NCI-H748 (cell line): Measurements from ENCODE around the gene RNASEH2B.

Source experiments
- DNase-seq: peaks from one replicate; lab custom pipeline; 2025; ENCODE audit not compliant: unreplicated experiment; lab: John Stamatoyannopoulos, UW

The RNASEH2B gene

DNA sequence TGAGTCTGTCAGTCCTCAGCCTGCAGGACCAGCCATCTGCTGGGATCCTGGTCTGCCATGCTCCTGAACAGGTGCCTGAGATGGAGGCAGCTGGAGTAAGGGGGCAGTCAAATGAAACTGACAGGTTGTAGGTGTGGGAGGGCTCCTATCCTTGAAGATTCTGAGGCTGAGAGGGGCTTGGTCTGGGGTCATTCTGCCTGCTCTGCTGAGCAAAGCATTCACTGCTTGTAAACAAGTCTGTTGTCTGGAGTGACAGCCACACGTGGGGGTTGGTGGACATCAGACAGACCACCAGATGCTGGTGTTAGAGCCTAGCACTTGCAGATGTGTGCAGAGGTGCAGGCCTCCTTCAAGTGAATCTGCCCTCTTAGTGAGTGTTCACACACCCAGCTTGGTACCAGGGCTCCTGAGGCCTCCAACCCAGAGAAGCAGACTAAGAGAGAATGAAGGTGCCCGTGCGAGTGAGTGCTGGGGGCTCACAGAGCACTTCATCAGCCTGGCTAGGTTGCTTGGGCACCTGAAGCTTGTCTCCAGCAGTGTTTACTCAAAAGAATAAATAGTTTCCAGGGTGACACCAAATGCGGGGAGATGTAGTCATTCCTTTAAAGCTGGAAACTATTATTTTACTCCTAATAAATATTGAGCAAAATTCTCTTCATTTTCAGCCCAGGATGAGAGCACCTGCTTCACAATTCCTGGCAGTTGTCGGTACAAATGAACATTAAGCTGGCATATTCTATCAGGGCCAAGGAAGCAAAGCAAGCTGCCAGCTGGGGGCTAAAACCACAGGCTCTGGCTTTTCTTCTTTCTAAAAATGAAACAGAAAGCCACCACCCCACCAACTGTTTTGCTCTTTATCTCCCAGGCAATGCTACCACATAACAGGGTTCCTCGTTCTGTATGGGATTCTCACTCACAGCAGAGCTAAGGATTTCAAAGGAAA is 82.3 kb downstream of the RNASEH2B start:
- DNase-seq = peak; percentile 15

DNA sequence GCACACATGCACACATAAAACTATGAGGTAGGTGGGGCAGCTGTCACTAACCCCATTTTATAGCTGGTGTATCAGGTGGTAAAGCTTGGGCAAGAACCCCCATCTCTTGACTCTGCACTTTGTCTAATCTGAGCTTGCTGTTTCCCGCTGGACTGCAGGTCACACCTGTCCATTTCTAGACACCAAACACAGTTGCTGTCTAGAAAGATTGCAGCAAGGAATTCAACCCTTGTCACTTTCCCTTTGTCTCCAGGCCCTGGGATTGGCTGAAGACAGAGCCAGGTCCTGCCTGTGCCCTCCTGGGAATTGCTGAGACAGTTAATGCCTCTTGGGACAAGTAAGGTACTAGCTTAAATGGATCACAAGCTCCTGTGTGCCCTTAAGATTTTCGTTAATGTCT is 83.8 kb downstream of the RNASEH2B start:
- DNase-seq = no peak

DNA sequence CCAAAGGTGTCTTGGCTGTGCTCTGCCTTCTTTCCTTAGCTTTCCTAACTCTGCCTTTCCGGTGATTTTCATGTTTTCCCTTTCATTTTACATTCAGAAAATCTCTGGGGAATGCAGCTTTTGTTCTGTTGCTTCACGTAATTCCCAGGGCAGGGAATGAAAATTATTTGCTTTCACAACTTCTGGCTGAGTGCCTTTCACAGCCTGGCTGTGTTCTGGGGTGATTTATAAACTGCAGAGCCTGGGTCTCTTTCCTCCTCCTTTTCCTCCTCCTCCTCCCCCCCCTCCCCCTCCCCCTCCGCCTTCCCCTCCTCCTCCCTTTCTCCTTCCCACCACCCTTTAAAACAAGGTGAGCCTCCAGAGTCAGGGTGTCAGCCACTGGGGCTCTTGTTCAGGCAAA is 84.3 kb downstream of the RNASEH2B start:
- no peak for DNase-seq

DNA sequence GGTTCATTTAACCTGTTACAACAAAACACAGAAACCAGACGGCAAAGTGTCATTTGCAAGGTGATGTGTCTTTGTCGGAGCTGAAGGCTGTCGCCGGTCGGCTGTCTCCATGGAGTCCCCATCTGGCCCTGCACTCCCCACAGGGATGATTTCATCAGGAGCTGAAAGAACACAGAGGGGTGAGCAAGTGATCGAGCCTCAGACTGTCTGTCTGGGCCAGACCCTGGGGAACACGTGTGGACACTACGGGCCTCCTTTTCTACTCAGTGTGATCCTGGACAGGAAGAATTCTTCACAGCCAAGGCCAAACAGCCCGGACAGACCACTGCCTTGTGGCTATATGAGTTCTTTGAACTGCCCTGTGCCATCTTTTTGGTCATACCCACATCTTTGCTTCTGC is 85.1 kb downstream of the RNASEH2B start:
- DNase-seq = no peak

DNA sequence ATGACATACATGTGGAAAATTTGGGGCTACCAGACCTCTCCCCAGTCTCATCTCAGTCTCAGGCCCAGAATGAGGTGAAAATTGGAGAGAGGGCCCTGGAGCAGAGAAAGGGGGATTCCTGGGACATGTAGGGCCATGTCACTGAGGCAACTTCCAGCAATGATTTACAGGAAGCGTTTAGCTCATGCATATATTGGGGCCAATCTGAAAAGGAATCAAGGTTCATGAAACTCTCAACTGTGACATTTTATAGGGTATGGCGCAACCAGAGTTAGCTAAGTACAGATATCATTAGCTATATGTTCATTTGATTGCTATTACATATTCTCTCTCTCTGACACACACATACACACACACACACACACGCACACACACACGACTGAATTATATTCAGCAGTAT is 86.3 kb downstream of the RNASEH2B start:
- DNase-seq = no peak

DNA sequence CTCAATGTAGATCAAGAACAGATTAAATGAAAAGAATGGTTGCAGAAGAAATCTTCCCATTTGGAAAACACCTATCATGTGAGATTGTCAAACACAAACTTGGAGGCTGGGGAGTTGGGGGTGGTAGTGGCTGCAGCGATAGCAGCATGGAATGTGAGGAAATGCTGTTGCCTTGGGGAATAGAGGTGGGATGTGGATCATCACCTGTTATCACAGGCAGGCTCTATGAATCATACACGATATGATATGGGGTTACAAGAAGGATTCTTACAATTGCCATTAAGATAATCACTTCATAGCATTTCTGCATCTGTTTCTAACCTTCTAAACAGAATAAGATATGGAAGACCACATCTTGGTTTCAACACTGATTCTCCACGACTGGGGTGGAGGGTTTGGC is 88.7 kb downstream of the RNASEH2B start:
- DNase-seq = no peak

DNA sequence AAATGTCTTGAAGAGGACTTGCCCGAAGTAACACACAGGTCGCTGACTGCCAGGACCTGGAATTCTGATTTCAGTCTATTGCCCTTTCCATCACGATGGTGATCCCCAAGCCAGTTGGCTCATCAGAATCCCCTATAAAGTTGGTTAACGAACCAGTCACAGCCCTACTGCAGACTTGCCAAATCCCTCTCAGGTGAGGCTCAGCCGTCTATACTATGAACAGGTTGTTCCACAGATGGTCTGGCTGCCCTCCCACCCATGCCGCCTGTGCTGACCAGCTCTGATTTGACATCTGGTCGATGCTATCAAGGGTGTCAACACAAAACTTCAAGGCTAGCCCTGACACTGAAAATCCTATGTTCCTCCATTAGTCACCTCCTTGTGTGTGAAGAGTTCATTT is 90.0 kb downstream of the RNASEH2B start:
- no peak for DNase-seq

DNA sequence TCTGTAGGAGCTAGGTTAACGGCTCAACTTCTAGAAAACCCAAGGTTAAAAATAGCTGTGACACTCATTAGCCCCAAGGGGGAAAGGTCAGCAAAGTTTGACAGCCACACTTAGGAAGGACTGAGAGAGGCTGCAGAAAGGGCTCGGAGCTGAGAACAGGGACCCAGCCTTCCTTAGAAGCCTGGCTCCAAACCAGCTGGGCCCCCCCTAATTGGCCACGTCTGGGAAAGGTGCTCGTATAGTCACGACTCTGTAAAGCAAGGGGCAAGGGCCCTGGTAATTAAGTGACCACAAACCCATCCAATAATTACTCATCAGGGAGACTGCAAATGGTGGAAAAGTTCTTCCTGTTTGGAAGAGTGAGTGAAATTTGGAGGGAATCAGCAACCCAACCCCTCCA is 90.5 kb downstream of the RNASEH2B start:
- DNase-seq = peak; percentile 48

DNA sequence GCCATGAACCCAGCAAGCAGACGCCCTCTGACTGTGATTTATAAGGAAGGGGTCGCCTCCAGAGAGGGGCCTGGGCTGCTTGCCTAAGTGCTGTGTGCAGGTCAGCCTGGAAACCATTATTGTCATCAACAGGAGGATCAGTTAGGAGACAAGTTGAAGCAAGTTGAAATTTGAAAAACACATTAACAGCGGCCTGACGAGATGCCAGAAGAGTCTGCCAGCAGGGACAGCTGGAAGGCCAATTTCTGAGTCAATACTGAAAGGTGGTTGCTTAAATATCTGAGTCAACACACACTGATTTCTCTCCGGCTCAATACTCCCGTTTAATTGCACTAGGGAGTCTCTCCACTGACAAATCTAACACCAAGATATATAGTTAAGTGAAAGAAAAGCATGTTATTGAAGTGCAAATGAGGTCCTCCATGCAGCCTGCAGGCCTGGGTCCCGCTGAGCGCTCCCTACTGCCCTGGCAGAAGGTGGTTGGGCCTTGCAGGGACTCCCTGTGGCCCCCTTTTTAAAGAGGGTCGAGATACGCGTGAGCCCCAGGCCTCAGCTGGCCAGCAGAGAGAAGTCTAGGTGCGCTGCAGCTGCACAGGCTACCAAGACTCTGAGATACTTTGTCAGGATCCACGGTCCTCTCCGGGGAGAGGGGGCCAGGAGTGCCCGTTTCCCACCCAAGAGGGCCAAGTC is 91.1 kb downstream of the RNASEH2B start:
- DNase-seq = peak; percentile 92

DNA sequence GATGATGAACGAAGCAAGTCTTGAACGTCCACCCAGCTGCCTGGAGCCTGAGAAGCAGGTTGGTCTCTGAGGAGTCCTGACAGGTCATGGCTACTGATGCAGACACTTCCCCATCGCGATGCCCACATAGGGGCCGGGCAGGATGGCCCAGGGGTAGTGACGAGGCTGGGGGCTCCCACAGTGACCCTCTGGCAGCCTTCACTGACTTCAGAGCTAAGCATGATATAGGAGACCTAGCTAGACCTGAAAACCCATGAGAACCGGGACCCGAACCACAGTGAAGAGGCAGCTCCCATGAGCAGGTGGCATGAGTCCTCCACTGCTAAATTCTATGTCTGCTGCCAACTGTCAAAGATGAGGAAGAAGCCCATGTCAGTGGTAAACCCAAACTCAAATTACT is 91.7 kb downstream of the RNASEH2B start:
- DNase-seq = no peak

DNA sequence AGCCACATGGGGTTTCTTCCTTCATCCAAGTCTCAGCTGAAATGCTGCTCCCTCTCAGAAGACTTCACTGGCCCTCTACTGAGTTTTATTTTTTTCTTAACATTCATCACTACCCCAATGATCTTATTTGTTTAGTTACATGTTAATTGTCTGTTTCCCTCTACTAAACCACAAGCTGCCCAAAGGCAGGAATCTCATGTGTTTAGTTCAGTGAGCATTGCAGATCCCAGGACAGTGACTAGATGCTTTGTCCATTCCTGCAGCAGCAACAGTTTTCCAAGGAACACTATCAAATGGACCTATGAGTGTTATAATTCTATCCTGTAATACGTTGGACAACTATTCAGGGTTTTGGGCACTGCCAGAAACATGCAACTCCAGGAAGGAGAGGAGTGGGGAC is 93.1 kb downstream of the RNASEH2B start:
- DNase-seq = no peak

DNA sequence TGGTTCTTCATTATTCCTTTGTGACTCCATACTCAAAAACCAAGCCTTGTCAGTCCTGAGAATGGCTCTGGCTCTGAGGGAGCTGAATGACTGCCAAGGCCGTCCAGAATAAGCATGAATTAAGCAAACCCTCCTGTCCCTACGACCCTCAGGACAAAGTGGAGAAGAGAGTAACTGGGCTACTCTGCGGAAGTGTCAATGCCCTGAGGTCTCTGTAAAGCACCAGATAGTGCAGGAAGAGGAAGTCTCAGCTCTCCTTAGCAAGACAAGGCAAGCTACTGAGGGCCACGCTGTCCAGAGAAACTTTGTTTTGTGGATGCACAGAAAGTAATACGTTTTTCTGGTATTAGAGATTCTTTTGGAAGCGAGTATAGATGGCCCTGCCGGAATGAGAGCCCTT is 94.1 kb downstream of the RNASEH2B start:
- DNase-seq = no peak

DNA sequence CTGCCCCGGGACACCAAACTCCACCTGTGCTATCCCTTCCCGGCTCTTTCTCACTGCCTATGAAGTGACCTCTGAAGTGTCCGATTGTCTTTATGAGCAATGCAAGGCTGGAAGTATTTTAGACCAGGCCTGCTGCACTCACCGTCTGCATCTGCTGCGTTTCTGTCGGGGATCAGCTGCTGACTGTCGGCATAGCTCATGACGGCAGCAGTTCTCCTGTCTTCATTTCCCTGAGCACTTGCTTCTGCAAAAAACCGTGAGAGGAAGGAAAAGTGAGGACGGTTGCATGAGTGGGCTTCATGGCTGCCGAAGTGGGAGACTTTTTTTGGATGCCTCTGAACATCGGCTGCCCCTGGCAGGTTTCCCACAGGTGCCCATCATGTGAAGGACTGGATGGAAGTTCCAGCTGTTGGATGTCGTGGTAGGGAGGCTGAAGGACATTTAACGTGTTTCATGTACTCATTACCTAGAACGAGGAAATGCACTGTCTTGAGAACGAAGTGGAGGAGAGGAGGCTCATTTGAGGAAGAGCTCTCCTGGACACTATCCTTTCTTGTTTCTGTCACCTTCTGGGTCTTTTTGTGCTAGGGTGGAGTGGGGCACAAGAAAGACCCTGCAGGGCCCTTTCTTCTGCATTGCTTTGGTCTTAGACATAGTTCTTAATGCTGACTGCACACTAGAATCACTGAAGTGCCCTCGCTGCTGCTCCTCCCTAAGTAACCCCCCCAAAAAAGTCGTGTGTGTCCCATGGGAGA is 94.7 kb downstream of the RNASEH2B start:
- DNase-seq = no peak

DNA sequence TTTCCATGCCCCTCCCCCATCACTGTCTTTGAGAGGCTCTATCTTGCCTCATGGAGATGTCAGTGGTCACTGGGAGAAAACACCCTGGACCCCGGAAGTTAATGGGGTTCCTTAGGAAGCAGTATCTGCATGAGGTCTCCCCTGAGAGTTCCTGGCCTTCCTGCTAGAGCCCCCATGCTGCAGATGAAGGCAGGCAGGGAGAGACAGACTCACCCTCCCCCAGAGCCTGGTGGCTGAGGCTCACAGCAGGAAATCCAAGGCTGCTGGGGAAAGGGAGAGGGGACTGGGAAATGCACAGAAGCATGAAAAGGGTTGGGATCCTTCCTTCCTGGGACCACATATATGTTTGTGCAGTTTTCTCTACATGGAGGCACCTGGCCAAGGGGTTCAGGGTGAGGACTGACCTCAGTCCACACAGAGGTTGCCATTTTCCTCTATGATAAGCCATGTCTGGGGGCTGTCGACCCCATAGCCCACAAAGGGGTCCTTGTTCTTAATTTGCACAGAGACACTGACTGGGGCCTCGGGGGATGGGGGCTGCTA is 95.4 kb downstream of the RNASEH2B start:
- no peak for DNase-seq

DNA sequence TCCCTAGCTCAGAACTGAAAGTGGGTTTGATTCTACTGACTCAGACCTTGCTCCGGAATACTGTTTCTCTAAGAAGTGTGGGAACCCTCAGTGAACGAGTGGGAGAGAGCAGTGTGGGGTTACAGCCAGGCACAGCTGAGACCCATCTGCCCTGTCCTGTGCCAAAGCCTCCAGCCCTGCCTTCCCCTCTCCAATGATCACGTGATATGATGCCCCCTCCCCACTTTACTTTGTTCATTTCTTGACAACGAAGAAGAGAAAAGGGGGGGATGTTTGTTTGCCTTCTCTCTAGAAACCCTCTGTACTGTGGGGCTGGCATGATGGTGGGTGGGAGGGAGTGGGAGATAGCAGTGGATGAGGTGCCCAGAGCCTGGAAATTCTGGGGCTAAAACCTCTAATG is 96.0 kb downstream of the RNASEH2B start:
- DNase-seq = no peak
